Cardiac fibroblast (primary cell): ENCODE results near the gene FASTK.
A peak's percentile ranks its signal among the peaks of the same experiment; 100 is the strongest.
"Not testable (repeated sequence)": the region's sequence is repeated elsewhere in the genome, so short reads cannot be mapped to it uniquely, and the experiment has no call there.

Experiments
- DNase-seq, 2 donors: peaks; one replicate each; pipeline versions ENCODE4 v3.0.0 to v3.0.0-alpha.2; 2010; ENCODE audit warnings: low read depth in 2 of 2
- H3K4me3 ChIP-seq, 2 donors: replicated peaks in 1 of 2; 1 replicate in 1 of 2; 2 replicates in 1 of 2; pipeline ENCODE4 v1.5.1; 2011; ENCODE audit warnings: low read depth in 2 of 2, low read length in 2 of 2, mild to moderate bottlenecking in 2 of 2, moderate library complexity in 1 of 2
- CTCF ChIP-seq: IDR thresholded peaks from one replicate; pipeline ENCODE4 v1.5.1; 2011; ENCODE audit warnings: low read depth, mild to moderate bottlenecking, low read length, inconsistent platforms

The FASTK gene

GRCh38 chr7:151047976-151048815, 32.4 kb downstream of the FASTK start, which contains the start of gene ASIC3:
Gene ASIC3 (plus strand): TSS chr7:151048531. CDS start chr7:151048886, 355 bp downstream.
- no peak for TF ChIP-seq CTCF
- H3K4me3 ChIP-seq = no peak within 1 kb of the TSS
- DNase-seq = no peak

- TF ChIP-seq CTCF = no peak
- no peak overlapping the region for H3K4me3 ChIP-seq
- peak in 1 of 2 donors; percentile 83 for DNase-seq
Measured at GRCh38 chr7:151046603-151047573, 33.7 kb downstream of the FASTK start.

- no peak for TF ChIP-seq CTCF
- no peak overlapping the region for H3K4me3 ChIP-seq
- DNase-seq = no peak
Measured at GRCh38 chr7:151045967-151046366, 34.6 kb downstream of the FASTK start.

- no peak for DNase-seq
- no peak overlapping the region for H3K4me3 ChIP-seq
- no peak for TF ChIP-seq CTCF
Measured at GRCh38 chr7:151045262-151045661, 35.3 kb downstream of the FASTK start.

- no peak overlapping the region for H3K4me3 ChIP-seq
- DNase-seq = no peak
Measured at GRCh38 chr7:151043959-151044358, 36.6 kb downstream of the FASTK start.

GRCh38 chr7:151043449-151043848, 37.2 kb downstream of the FASTK start:
- not testable (repeated sequence) for H3K4me3 ChIP-seq, DNase-seq

More at GRCh38 chr7:151043959-151044358, 36.6 kb downstream of the FASTK start:
- TF ChIP-seq CTCF = no peak
